ENCODE results near the gene MGP.

DNA sequence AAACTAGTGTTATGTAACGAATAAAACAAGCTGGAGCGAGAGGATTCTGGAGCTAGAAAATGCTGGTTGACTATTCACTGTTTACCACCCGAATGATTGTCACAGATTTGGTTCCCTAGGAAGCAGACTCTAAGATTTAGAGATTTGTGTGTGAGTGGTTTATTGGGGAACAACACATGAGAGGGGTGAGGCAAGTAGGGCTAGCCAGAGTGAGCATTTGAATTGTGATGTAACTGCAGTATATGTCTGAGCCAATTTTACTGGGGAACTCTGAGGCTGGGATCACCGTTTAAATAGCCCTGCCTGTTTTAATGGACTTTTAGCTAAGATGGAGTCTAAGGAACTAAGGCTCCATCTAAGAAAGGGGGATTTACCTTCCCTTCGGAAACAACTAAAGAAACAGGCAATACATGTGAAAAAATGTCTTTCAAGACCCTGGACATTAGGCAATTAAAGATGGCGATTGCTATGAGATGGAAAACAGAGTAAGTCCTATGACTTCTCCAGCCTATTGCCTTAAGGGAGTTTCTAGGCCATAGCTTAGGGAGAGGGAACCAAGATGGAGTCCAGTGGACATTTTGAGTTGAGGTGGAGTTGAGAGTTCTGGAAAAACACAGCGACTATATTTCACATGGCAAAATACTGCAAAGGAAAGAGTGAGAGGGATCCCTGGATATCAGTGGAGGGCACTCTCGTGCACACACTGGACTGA is 6.3 kb downstream of the MGP start:
- no peak for TF ChIP-seq POLR2A (IDR thresholded peaks at IDR 0.05)
- TF ChIP-seq, protein P1, sequence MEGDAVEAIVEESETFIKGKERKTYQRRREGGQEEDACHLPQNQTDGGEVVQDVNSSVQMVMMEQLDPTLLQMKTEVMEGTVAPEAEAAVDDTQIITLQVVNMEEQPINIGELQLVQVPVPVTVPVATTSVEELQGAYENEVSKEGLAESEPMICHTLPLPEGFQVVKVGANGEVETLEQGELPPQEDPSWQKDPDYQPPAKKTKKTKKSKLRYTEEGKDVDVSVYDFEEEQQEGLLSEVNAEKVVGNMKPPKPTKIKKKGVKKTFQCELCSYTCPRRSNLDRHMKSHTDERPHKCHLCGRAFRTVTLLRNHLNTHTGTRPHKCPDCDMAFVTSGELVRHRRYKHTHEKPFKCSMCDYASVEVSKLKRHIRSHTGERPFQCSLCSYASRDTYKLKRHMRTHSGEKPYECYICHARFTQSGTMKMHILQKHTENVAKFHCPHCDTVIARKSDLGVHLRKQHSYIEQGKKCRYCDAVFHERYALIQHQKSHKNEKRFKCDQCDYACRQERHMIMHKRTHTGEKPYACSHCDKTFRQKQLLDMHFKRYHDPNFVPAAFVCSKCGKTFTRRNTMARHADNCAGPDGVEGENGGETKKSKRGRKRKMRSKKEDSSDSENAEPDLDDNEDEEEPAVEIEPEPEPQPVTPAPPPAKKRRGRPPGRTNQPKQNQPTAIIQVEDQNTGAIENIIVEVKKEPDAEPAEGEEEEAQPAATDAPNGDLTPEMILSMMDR (IDR thresholded peaks at IDR 0.05 in 4 of 5, conservative IDR thresholded peaks at IDR 0.05 in 1 of 5): no peak
